Adipocyte (in vitro differentiated cells): ENCODE results near the gene ASGR2.
"Not testable (repeated sequence)": the region's sequence is repeated elsewhere in the genome, so short reads cannot be mapped to it uniquely, and the experiment has no call there.

Experiments
- DNase-seq: peaks from one replicate; pipeline ENCODE4 v3.0.0-alpha.2; 2015; ENCODE audit warnings: low read depth
- H3K27me3 ChIP-seq: replicated peaks from 2 replicates; pipeline ENCODE4 v1.7.0; 2013; ENCODE audit warnings: mild to moderate bottlenecking, low read length, moderate library complexity; ENCODE audit not compliant: control insufficient read depth, insufficient read depth
- H3K36me3 ChIP-seq: 2 replicates; pipeline ENCODE4 v1.7.0; 2013; ENCODE audit warnings: low read length, mild to moderate bottlenecking, moderate library complexity; ENCODE audit not compliant: control insufficient read depth, insufficient read depth, severe bottlenecking
- H3K4me1 ChIP-seq: 2 replicates; pipeline ENCODE4 v1.7.0; 2013; ENCODE audit warnings: mild to moderate bottlenecking, low read length, moderate library complexity; ENCODE audit not compliant: control insufficient read depth, insufficient read depth
- H3K4me3 ChIP-seq: 2 replicates; pipeline ENCODE4 v1.7.0; 2013; ENCODE audit warnings: mild to moderate bottlenecking, low read length, moderate library complexity
- H3K9ac ChIP-seq: 2 replicates; pipeline ENCODE4 v1.7.0; 2013; ENCODE audit warnings: mild to moderate bottlenecking, low read length, moderate library complexity
- H3K9me3 ChIP-seq: 2 replicates; pipeline ENCODE4 v1.7.0; 2013; ENCODE audit warnings: mild to moderate bottlenecking, low read length, moderate library complexity; ENCODE audit not compliant: control insufficient read depth

The ASGR2 gene, protein sequence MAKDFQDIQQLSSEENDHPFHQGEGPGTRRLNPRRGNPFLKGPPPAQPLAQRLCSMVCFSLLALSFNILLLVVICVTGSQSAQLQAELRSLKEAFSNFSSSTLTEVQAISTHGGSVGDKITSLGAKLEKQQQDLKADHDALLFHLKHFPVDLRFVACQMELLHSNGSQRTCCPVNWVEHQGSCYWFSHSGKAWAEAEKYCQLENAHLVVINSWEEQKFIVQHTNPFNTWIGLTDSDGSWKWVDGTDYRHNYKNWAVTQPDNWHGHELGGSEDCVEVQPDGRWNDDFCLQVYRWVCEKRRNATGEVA

DNA sequence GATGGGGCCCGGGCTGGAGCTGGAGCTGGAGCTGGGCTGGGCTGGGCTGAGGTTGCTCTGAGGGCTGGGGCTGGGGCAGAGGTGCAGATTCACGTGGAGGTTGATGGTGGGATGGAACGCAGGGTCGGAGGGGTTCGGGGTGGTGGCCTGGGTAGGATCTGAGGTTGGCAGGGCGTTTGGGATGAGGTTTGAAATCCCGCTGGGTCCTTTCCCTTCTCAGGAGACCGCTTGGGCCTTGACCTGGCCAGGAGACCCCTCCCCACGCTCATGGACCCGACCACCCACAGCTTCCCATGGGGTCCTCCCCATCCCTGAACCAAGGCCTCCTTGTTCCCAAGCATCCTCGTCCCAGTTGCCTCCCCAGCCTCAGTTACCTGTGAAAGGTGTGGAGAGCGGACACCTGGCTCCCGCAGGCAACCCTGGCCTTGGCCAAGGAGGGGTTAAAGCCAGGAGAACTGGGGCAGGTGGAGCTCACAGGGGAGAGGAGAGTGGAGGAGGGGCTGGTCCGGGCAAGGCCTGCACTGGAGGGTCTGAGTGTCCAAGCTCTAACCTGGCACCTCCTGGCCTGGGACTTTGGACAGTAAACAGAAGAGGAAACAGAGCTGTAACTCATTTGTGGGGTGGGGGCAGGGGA is at the start of gene ASGR2:
ASGR2 (minus strand) TSS at position 582 of the 634 bp plus-strand sequence. CDS start 582 bp downstream, outside the sequence.
- Histone ChIP-seq H3K4me1 (no peaks in the 10 kb centered on the region), H3K4me3 (no peak within 1 kb of the TSS), H3K27me3 (peaks cover 57% of the 10 kb centered on the region), H3K36me3 (no peaks in the 10 kb centered on the region), H3K9ac (no peak within 1 kb of the TSS), H3K9me3 (peaks cover 4% of the 10 kb centered on the region)
- no peak for DNase-seq

DNA sequence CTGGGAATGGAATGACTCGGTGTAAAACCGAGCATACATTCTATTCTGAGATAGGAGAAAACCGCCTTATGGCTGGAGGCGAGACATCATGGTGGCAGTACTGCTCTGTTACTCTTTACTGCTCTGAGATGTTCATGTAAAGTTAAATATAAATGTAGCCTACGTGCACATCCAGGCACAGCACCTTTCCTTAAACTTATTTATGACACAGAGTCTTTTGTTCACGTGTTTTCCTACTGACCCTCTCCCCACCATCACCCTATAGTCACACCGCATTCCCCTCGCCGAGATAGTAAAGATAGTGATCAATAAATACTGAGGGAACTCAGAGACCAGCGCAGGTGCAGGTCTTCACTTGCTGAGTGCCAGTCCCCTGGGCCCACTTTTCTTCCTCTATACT is 44.9 kb upstream of the ASGR2 start:
- H3K9ac ChIP-seq, H3K9me3 ChIP-seq, DNase-seq, H3K36me3 ChIP-seq, H3K4me3 ChIP-seq, H3K4me1 ChIP-seq: not testable (repeated sequence)
- H3K27me3 ChIP-seq = peaks cover 16% of the 10 kb centered on the region

DNA sequence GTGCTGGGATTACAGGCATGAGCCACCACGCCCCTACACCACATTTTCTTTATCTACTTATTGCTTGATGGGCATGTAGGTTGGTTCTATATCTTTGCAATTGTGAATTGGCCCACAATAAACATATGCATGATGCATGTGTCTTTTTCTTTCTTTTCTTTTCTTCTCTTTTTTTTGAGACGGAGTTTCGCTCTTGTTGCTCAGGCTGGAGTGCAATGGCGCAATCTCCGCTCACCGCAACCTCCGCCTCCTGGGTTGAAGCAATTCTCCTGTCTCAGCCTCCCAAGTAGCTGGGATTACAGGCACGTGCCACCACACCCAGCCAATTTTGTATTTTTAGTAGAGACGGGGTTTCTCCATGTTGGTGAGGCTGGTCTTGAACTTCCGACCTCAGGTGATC is 43.8 kb upstream of the ASGR2 start:
- not testable (repeated sequence) for DNase-seq
- H3K27me3 ChIP-seq = peaks cover 23% of the 10 kb centered on the region

DNA sequence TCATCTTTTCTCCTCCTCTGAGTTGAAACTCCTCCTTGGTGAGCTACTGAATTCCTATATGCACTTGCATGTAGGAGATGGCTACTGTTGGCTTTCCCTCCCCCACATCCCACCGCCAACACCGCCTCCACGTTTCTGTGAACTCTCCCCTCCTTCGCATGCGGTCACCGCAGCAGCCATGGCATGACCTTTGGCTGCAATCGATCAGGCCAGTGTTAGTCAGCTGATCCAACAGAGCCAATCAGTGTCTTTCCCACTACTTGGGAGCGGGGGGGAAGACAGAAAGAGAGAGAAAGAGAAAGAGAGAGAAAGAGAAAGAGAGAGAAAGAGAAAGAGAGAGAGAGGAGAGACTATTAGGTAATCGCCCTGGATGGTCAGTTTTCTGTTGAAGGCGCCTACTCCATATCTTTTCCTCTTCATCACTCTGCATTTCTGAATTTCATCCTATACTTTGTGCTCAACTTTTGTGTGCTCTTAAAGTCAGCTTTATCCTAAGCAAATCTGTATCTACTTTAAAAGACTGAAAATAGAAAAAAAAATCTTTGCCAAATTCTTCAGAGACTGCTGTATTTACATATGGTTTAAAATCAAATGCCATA is 41.8 kb upstream of the ASGR2 start:
- peaks cover 3% of the 10 kb centered on the region for H3K4me1 ChIP-seq
- no peaks in the 10 kb centered on the region for H3K36me3 ChIP-seq
- H3K9ac ChIP-seq = no peak overlapping the region
- no peaks in the 10 kb centered on the region for H3K9me3 ChIP-seq
- no peak for DNase-seq
- no peak overlapping the region for H3K4me3 ChIP-seq
- H3K27me3 ChIP-seq = peaks cover 30% of the 10 kb centered on the region

More for the DNA sequence above, 43.8 kb upstream of the ASGR2 start:
- not testable (repeated sequence) for H3K4me3 ChIP-seq, H3K9ac ChIP-seq, H3K4me1 ChIP-seq, H3K36me3 ChIP-seq, H3K9me3 ChIP-seq

DNA sequence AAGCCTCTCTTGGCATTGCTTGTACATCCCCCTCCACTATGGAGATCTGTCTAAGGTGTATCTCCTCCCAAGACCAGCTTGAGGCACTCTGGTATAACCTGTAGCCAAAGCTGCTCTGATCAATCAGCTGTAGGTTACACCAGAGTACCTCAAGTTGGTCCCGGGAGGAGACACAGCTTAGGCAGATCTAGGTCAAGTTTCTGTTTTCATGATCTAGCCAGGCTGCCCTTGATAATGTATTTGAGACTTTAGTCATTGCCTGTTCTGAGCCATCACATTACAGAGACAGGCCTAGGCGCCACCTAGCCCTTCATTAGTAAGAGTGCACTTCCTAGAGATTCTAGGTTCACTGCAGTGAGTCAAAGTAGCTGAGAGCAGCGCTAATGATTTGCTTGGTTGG is 33.1 kb upstream of the ASGR2 start:
- DNase-seq = no peak
- Histone ChIP-seq H3K9ac (no peak overlapping the region), H3K36me3 (no peaks in the 10 kb centered on the region), H3K27me3 (peaks cover 47% of the 10 kb centered on the region), H3K4me3 (no peak overlapping the region), H3K4me1 (no peaks in the 10 kb centered on the region), H3K9me3 (no peaks in the 10 kb centered on the region)

DNA sequence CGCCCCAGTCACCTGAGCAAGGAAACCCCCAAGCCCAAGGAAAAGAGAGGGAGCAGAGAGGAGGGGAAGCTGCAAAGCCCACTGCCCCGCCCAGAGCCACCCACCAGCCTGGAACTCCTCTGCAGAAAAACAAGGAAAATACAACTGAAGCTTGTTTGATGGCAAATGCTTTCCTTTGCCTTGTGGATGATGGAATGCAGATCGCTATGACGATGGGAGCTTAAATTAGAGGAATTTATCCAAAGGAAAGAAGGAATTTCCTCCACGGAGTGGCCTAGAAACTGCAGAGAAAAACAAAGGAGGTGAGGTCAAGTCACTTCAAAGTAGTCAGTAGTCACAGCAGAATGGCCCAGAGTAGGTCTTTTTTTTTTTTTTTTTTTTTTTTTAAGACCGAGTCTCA is 31.5 kb upstream of the ASGR2 start:
- Histone ChIP-seq H3K4me1 (no peaks in the 10 kb centered on the region), H3K4me3 (no peak overlapping the region), H3K9ac (no peak overlapping the region), H3K27me3 (peaks cover 47% of the 10 kb centered on the region), H3K36me3 (no peaks in the 10 kb centered on the region), H3K9me3 (no peaks in the 10 kb centered on the region)
- DNase-seq = no peak

DNA sequence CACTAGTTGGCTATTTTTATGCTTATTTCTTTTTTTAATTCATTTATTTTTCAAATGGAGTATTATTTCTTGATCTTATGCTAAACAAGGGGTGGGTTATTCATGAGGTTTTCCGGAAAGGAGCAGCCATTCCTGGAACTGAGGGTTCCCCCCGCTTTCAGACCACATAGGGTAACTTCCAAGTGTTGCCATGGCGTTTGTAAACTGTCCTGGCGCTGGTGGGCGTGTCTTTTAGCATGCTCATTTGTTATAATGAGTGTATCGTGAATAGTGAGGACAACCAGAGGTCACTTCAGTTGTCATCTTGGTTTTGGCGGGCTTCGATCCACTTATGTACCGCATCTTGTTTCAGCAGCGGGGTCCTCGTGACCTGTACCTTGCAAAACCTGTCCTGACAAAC is 29.6 kb upstream of the ASGR2 start:
- Histone ChIP-seq H3K4me1 (no peaks in the 10 kb centered on the region), H3K9ac (no peak overlapping the region)
- no peak for DNase-seq

DNA sequence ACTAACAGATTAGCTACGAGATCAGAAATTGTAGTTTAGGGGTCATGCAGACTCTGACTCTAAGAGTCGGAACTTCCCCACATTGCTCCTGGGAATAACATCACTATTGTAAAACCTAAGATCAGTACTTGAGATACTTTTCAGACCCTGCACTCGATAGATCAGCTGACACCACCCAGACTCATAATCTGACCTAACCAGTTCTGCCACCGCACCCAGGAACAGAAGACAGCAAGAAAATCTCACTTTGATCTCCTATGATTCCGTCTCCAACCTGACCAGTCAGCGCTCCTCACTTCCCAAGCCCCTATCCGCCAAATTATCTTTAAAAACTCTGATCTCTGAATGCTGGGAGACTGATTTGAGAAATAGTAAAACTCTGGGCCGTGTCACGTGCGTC is 27.2 kb upstream of the ASGR2 start:
- no peaks in the 10 kb centered on the region for H3K36me3 ChIP-seq
- no peak overlapping the region for H3K4me3 ChIP-seq
- H3K4me1 ChIP-seq = no peaks in the 10 kb centered on the region
- peaks cover 63% of the 10 kb centered on the region for H3K27me3 ChIP-seq
- no peak for DNase-seq
- no peak overlapping the region for H3K9ac ChIP-seq
- no peaks in the 10 kb centered on the region for H3K9me3 ChIP-seq

More for the DNA sequence above, 29.6 kb upstream of the ASGR2 start:
- Histone ChIP-seq H3K27me3 (peaks cover 61% of the 10 kb centered on the region), H3K36me3 (no peaks in the 10 kb centered on the region), H3K4me3 (no peak overlapping the region), H3K9me3 (no peaks in the 10 kb centered on the region)

DNA sequence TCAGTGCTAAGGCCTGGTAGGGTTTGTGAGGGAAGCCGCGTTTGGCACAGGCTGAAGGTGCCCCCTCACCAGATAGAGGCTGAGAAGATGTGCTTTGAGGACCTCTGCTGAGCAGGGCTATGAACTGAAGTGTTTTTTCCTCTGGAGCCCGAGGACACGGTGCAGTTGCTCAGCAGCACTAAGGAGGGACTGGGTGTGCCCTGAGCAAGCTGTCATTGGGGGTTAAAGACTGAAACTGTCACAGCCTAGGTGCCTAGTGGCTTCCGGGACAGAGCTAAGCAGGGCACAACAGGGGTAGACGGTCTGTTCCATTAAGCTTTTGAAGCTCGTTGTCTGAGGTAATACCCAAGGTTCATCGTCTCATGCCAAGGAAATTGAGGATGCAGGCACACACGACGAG is 24.8 kb upstream of the ASGR2 start:
- no peak for DNase-seq
- no peaks in the 10 kb centered on the region for H3K4me1 ChIP-seq
- H3K9me3 ChIP-seq = no peaks in the 10 kb centered on the region
- H3K36me3 ChIP-seq = no peaks in the 10 kb centered on the region
- H3K4me3 ChIP-seq = no peak overlapping the region
- no peak overlapping the region for H3K9ac ChIP-seq
- H3K27me3 ChIP-seq = peaks cover 55% of the 10 kb centered on the region

DNA sequence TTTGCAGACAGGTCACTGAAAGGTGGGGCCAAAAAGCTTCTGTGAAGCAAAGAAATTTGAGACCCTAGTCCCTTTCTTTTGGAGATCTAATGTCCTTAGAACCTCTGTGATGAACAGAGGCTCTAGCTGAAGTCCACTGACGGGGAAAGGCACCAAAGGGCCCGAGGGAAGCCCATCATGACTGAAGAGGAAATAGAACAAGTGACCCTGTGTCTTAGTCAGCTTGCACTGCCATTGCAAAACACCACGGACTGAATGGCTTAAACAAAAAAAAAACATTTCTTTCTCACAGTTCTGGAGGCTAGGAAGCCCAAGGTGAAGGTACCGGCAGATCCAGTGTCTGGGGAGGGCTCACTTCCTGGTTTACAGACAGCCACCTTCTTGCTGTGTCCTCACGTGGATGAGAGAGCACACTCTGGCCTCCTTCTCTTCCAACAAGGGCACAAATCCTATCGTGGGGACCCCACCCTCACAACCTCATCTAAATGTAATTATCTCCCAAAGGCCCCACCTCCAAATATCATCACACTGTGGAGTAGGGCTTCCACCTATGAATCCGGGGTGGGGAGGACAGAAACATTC is 24.3 kb upstream of the ASGR2 start:
- DNase-seq = no peak
- Histone ChIP-seq H3K9me3 (no peaks in the 10 kb centered on the region), H3K27me3 (peaks cover 52% of the 10 kb centered on the region), H3K36me3 (no peaks in the 10 kb centered on the region), H3K4me1 (no peaks in the 10 kb centered on the region), H3K9ac (no peak overlapping the region), H3K4me3 (no peak overlapping the region)

DNA sequence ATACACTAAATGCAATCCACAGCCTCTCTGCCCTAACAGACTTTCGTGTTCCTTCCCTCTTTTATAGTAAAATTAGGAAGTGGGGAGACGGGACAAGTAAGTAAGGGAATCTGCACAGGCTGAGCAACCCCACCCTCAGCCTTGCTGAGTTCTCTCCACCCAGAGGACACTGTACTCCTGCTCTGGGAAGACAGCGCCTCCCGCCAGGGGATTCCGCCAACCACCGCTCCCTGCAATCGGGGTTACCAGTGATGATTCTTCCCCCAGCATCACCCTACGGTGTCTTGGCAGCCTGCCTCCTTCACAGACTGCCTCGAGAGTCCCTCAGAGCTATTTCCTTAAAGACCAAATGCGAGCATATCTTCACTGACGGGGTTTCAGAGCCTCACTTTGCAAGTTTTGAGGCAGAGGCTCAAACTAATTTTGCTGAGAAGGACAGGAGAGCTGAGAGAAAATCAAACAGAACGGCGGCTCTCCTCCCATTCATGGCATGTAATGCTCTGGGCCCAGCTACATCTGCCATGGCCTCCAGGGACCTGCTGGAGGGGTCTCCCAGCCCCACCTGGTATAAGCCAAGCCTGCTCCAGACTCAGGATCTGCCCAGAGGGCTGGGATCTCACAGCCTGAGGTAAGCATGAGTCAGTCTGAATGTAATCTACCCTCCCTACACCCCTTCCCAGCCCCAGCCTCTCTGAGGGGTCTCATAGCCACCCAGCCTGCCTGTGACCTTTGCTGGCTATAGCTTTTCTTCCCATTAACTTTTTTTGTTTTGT is 22.7 kb upstream of the ASGR2 start:
- Histone ChIP-seq H3K9me3 (no peaks in the 10 kb centered on the region), H3K36me3 (no peaks in the 10 kb centered on the region), H3K4me1 (no peaks in the 10 kb centered on the region), H3K4me3 (no peak overlapping the region), H3K27me3 (peaks cover 50% of the 10 kb centered on the region), H3K9ac (no peak overlapping the region)
- DNase-seq = no peak
